NCI-H128 (cell line): Measurements from ENCODE around the gene TPSAB1.
"Not testable (repeated sequence)": the region's sequence is repeated elsewhere in the genome, so short reads cannot be mapped to it uniquely, and the experiment has no call there.

Experiments
- DNase-seq: peaks from one replicate; lab custom pipeline; 2025; ENCODE audit not compliant: unreplicated experiment; lab: John Stamatoyannopoulos, UW

The TPSAB1 gene

DNA sequence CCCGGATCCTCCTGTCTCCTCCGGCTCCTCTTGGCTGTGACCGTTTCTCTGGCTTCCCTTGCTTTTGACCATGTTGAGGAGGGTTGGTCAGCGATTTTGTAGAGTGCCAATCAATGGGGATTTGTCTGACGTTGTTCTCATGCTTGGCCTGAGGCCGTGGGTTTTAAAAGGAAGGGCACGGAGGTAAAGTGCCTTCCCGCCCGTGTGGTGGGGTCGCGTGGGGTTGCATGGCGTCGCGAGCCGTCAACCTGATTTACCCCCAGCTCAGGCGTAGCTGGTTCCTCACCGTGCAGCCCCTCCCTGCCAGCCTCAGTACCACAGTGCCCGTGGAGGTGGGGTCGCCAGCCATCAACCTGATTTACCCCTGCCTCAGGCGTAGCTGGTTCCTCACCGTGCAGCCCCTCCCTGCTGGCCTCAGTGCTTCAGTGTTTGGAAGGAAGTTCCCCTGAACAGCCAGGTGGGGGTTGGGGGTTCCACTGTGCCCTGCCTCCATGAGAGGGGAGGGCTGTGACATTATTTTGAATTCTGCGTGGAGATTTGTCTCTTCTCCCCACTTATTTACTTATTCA is 5.0 kb downstream of the TPSAB1 start:
- DNase-seq = no peak

DNA sequence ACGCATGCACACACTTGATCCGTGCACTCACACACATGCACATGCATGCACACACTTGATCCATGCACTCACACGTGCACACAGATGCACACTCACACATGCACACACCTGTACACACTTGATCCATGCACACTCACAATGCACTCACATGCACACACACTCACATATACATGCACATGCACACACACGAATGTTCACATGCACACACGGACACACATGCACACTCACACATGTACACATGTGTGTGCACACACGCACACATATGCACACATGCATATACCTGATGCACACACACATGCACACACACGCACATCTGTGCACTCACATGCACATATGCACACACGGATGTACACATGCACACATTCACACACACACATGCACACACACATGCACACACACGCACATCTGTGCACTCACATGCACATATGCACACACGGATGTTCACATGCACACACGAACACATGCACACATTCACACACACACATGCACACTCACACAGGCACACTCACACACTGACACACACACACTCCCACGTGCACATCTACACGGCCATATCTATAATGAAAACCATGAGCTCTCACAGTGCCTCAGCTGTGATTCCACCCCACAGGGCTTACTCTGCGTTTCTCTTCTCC is 7.5 kb downstream of the TPSAB1 start:
- DNase-seq = not testable (repeated sequence)

DNA sequence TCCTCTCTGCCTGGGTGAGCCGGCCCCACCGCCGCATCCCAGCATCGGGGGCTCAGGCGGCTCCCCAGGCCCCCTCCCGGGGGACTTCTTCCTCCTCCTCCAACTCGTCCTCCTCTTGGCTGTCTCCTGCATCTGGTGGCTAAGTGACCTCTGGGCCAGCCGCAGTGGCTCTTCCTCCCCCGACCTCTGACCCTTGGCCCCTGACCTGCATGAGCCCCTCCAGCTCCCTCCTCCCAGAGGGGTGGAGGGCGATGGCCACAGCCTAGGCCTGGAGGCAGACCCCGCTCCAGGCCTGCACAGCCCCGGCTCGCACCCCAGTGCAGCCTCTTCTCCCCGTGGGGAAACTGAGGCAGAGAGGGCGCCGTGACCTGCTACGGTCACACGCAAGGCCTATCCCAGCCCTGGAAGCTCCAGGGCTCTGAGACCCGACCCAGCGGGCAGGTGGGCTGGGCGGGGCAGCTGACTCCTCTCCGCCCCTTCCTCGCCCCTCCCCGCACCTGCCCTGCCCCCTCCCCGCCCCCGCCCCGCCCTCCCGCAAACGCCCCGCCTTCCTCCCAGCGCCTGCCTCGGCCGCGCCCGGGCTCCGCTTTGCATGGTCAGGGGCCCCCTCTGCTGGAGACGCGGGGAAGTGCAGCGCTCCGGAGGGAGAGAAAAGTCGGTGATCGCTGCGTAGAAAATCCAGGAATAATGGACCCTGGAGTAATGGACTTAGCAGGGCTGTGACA is 8.7 kb downstream of the TPSAB1 start:
- not testable (repeated sequence) for DNase-seq

DNA sequence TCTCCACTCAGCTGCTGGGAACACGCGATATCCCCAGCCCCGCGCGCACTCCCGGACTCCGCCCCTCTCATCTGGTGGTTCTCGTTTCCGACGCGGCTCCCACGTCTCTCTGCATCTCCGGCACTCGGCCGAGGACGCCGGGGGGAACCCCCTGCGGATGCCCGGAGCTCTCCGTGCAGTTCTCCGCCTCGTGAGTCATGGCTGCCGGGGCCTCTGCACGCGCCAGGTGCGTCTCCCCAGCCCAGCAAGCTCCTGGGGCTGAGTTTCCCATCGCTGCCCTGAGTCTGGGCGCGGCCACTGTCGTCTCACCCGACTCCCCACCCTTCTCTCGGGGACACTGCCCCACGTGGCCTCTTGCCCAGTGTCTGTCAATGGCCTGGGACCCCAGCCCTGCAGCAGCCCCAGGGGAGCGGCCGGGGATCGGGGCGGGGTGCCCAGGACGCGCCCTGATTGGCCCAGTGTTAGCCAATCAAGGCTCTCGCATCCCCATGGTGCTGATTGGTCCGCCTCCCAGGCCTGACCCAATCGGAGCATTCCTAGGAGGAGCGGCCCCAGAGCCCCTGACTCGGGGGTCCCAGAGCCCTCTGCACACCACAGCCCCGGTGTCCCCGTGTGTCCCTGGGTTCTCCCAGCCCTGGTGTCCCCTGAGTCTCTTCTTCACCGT is 13.3 kb downstream of the TPSAB1 start:
- DNase-seq = not testable (repeated sequence)

DNA sequence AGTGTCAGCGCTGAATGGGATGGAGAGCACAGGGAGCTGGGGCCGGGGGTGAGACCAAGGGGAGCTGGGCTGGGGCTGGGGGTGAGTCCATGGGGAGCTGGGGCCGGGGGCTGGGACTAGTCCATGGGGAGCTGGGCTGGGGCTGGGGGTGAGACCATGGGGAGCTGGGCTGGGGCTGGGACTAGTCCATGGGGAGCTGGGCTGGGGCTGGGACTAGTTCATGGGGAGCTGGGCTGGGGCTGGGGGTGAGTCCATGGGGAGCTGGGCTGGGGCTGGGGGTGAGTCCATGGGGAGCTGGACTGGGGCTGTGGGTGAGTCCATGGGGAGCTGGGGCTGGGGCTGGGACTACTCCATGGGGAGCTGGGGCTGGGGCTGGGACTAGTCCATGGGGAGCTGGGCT is 14.3 kb downstream of the TPSAB1 start:
- DNase-seq = not testable (repeated sequence)

DNA sequence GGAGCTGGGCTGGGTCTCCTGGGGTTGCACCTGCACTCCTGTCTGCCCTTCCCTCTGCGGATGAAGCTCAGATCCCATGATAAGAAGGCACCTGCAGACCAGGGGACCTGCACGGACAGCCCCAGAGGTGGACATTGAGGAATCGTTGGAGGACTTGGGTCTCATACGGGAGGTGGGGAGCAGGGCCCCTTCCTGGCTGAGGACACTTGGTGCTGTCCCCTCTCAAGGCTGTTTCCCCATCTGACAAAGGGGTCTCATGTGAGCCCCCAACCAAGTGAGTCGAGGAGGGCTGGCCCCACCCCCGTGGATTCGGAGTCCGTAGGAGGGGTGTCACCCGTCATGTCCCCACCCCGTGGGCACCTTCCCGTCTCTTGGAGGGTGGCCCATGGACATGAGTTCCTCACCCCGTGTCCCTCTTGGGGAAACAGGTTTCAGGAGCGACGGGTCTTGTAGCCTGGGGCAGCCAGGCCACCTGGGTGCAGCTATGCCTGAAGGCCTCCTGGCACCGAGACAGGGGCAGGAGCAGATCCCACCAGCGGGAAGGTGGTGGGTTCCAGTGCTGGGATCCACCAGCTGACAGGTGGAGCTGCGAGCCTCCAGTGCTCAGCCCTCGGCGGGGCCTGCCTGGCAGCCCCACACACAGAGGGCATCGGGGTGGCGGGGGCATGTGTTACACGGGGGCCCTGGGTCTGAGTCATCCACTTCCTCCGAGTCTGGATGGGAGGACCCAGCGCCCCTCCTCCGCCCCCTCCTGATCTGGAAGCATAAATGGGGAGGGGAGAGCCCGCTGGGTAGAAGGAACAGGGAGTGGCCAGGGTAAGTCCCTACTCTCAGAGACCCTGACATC is 15.0 kb downstream of the TPSAB1 start, which contains the start of gene TPSD1:
TSS of gene TPSD1 (plus strand) at position 794 of the 847 bp plus-strand sequence. CDS start 212 bp downstream, outside the sequence.
- not testable (repeated sequence) for DNase-seq

DNA sequence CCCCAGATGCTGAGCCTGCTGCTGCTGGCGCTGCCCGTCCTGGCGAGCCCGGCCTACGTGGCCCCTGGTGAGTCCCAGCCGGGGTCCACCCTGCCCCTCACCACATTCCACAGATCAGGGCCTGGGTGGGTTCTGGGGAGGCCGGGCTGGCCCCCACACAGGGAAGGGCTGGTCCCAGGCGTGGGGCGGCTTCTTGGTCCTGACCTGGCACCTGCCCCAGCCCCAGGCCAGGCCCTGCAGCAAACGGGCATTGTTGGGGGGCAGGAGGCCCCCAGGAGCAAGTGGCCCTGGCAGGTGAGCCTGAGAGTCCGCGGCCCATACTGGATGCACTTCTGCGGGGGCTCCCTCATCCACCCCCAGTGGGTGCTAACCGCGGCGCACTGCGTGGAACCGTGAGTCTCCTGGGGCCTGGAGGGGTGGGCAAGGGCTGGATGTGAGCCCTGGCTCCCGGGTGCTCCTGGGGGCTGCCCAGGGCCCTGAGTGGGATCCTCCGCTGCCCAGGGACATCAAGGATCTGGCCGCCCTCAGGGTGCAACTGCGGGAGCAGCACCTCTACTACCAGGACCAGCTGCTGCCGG is 15.9 kb downstream of the TPSAB1 start:
- not testable (repeated sequence) for DNase-seq

DNA sequence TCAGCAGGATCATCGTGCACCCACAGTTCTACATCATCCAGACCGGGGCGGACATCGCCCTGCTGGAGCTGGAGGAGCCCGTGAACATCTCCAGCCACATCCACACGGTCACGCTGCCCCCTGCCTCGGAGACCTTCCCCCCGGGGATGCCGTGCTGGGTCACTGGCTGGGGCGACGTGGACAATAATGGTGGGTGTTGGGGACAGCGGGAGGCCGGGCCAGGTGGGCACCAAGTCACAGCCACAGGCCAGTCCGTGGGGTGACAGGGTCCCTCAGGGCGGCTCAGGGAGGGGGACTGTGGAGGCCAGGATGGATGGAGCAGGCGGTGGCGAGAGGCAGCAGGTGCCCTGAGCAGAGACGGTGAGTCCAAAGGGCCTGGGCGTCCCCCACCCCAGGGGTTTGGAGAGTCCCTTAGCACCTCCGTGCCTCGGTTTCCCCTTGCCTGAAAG is 16.4 kb downstream of the TPSAB1 start:
- DNase-seq = no peak

DNA sequence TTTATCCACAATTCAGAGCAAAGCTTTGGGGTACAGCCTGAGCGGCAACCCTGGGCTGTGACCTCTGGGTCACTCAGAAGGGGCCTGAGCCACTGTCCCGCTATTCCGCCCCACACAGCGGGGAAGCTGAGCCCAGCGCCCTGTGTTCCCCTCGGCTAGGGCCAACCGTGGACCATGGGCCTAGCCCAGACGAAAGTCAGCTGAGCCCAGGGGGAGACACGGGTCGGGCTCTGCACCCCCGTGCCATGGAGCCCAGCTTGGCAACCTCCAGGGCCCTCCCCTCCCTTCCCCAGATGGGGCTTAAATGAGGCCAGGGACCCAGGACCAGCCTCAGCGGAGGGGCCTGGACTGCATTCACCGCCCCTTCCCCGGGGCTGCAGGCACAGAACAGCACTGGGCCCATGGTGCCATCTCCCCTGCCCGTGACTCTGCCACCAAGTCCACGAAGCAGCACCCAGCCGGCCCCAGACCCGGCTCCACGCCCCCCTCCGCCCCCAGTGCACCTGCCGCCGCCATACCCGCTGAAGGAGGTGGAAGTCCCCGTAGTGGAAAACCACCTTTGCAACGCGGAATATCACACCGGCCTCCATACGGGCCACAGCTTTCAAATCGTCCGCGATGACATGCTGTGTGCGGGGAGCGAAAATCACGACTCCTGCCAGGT is 17.2 kb downstream of the TPSAB1 start:
- DNase-seq = no peak

DNA sequence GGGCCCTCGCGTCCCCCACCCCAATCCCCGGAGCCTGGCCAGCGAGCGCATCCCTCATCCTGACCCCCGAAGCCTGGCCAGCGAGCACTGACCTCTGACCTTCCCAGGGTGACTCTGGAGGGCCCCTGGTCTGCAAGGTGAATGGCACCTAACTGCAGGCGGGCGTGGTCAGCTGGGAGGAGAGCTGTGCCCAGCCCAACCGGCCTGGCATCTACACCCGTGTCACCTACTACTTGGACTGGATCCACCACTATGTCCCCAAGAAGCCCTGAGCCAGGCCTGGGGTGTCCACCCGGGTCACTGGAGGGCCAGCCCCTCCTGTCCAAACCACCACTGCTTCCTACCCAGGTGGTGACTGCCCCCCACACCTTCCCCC is 17.7 kb downstream of the TPSAB1 start:
- no peak for DNase-seq

DNA sequence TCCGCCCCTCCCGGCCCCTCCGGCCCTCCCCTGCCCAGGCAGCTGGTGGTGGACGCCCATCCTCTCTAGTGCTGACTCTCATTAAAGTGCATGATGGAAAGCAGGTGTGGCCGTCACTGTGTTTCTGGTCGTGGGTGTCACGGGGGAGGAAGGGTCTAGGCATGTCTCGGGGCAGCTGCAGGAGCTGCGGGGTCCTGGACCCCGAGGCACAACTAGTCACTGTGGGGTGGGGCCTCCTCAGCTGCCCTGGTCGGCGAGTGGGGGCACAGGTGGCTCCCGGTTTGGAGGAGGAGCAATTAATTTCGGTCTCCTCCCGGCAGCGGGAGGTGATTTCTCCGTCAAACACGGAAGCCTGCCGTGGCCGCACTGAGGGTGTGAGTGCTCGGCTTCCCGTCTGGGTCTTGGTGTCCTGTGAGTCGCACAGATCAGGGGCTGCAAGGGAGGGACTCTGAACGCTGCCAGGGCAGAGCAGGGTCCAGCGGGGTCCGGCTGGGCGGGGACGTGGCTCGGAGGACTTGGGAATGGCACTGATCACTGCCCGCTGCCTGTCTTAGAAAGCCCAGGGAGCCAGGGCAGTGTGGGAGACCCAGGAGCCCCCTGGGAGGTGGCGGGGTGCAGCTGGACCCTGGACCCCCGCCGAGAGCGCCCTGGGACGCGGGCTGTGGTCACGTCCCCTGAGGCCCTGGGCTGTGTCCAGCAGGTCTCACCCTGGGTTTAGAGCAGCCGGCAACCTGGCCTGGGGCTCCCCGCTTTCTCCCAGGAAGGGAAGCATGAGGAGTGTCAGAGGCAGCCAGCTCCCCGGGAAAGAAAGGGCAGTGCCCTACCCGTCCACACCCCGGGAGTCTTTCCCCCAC is 18.6 kb downstream of the TPSAB1 start:
- DNase-seq = no peak

DNA sequence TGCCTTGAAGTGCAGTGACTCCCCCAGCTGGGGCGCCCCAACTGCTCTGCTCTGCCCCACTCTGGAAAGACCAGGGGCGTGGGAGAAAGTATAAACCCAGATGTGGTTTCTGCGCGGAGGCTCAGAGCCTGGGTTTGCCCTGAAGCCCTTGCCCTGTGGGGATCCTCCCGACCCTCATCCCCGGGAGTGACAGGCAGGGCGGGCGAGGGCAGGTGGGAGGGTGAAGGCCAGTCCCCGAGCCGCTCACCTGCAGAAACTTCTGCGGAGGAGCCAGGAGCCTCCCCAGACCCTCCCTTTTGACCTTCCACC is 19.2 kb downstream of the TPSAB1 start:
- no peak for DNase-seq

DNA sequence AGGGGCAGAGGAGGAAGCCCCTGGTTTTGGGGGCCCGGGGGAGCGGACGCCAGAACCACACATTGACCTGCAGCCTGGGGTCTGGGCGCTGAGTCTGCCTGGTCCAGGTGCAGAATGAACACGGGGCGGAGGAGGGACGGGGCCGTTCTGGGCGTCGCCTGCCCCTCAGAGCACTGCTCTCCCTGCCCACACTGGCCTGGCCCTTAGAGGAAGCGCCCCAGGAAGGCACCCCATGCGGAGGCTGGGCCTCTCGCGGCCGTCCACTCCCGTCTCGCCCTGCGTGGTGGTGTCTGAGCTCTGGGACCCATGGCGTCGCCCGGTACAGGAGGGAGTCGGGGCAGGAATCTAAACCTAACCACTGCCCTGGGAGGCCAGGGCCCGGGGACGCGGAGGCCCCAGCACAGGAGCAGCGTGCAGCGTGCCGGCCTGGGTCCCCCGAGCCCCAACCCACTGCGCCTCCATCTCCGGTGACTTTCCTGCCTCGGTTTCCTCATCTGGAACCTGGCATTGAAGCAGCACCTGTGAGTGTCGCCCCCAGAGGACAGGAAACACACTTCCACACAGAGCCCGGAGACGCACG is 19.7 kb downstream of the TPSAB1 start:
- no peak for DNase-seq

DNA sequence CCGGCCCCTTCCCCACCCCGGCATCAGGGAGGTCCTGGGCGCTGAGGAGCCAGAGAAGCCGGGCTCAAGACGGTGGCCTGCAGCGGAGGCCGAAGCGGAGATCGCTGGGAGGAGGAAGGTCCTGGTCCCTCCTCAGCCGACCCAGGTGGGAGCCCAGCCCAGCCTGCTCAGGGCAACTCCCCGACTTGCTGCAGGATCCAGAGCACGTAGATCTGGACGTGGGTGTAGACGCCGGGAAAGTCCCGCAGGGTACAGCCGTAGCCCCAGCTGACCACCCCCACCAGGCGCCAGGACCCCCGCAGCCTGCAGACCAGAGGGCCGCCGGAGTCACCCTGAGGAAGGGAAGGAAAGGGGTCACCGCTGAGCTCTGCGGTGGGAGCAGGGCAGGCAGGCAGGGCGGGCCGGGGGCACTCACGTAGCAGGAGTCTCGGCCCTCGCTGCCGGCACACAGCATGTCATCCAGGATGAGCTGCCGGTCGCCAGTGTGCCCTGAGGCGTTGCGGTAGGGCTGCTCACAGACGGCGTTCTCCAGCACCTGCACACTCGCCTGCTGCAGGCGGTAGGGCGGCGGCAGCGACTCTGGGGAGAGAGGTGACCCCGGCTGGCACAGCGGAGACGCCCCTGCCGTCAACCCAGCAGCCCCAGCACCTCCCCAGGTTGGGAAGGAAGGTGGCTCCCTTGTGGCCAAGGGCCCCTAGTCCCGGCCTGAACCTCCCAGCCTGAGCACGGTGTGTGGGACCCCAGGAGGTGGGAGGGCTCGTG is 20.8 kb downstream of the TPSAB1 start:
- DNase-seq = no peak

DNA sequence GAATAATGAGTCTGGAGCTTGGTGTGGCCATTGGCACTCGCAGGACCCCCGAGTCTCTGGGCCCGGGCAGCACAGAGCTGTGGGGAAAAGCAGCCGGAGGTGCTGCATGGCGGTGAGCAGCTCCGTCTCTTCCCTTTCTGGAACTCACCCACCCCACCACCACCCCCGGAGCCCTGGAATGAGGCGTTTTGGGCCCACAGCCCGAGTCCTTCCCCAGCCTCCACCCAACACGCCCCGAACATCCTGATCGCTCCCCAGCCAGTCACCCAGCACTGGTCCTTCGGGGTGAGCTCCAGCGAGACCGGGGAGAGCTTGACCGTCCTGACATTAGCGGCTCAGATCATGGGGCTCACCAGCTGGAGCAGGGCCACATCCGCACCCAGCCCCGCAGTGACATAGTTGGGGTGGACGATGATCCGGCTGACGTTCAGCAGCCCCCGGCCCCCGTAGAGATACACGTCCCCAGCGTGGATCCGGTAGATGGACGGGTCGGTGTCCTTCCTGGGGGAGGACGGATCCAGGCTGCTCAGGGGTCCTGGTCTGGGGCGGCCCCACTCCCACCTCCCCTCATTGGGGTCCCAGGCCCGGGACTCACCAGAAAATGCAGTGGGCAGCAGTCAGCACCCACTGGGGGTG is 21.8 kb downstream of the TPSAB1 start:
- no peak for DNase-seq

DNA sequence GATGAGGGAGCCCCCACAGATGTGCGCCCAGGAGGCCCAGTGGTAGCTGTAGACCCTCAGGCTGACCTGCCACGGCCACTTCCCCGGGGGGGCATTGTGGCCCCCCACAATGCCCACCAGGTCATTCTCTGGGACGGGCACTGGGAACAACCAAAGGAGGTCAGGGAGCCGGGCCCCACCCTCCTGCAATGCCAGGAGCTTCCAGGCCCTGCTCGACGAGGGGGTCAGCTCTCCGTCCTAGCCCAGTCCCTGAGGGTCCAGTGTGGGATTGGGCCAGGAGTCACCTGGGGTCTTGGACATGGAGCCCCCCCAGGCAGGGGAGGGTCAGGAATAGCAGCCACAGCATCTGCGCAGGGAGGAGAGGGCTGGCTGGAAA is 22.3 kb downstream of the TPSAB1 start:
- no peak for DNase-seq

DNA sequence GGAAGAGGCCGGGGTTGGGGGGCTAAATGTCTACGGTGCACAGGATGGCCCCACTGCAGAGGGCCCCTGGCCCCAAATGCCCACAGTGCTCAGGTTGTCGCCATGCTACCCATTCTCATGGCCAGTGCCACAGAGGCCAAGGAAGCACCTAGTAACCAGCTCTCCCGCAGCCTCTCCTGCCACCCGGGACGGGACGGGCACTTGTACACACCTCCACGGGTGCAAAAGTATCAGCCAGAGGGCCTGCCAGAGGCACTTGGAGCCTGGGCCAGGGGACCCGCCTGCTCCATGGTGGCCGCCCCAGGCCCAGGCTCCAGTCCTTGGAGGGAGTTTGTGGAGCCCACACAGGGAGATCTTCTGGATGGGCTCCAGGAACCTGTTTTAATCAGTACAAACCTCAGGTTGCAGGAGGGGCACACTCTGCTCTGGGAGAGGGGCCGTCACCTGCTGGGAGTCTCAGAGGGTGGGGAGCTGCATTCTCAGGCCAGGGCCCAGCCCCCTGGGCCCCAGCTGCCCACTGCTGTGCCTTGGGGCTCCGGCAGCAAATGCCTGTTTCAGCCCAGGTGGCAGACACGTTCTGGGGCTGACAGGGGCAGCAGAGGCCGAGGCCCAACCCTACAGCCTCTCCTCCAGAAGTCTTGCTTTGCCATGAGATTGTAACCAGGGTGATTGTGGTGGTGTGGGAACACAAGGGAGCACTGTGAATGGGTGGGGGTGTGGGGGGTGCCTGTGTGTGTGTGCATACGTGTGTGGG is 23.3 kb downstream of the TPSAB1 start:
- DNase-seq = no peak
